Mucosa of rectum (tissue), 2 donors: ENCODE data around the gene STK36.

Experiments used
- H3K27ac ChIP-seq, 2 donors: one replicate each; pipeline ENCODE4 v1.7.0; 2013; ENCODE audit warnings: inconsistent platforms in 2 of 2, low read depth in 2 of 2, low read length in 2 of 2
- H3K27me3 ChIP-seq, 2 donors: one replicate each; pipeline ENCODE4 v1.7.0; 2013; ENCODE audit warnings: low read length in 2 of 2; ENCODE audit not compliant: control insufficient read depth in 2 of 2, insufficient read depth in 2 of 2
- H3K36me3 ChIP-seq, 2 donors: one replicate each; pipeline ENCODE4 v1.7.0; 2013; ENCODE audit warnings: low read length in 2 of 2; ENCODE audit not compliant: control insufficient read depth in 2 of 2, insufficient read depth in 2 of 2
- H3K4me1 ChIP-seq, 2 donors: one replicate each; pipeline ENCODE4 v1.7.0; 2013; ENCODE audit warnings: low read length in 2 of 2, mild to moderate bottlenecking in 1 of 2; ENCODE audit not compliant: control insufficient read depth in 2 of 2, insufficient read depth in 2 of 2
- H3K4me3 ChIP-seq, 2 donors: one replicate each; pipeline ENCODE4 v1.7.0; 2013; ENCODE audit warnings: low read length in 2 of 2
- H3K9ac ChIP-seq, 2 donors: one replicate each; pipeline ENCODE4 v1.7.0; 2013; ENCODE audit warnings: low read length in 2 of 2, low read depth in 1 of 2, mild to moderate bottlenecking in 1 of 2
- H3K9me3 ChIP-seq, 2 donors: one replicate each; pipeline ENCODE4 v1.7.0; 2013; ENCODE audit warnings: low read length in 2 of 2; ENCODE audit not compliant: control insufficient read depth in 2 of 2
- donor health status: healthy.
- donor health status: Normal muscosa, but diverticular disease.

Gene STK36

GRCh38 chr2:218671654-218672566 is at the start of gene STK36, which contains the start of gene RNF25:
Gene STK36 (plus strand): TSS chr2:218672086. CDS start chr2:218672830, 744 bp downstream.
Gene RNF25 (minus strand): TSS chr2:218672002. CDS start chr2:218671970, 32 bp downstream.
- Histone ChIP-seq H3K27ac (peak within 1 kb of the TSS; percentile 52 to 66), H3K36me3 (peaks cover 9 to 18% of the 10 kb centered on the region in 2 donors), H3K27me3 (no peaks in the 10 kb centered on the region), H3K9ac (peak within 1 kb of the TSS; percentile 77 to 80), H3K4me3 (peak within 1 kb of the TSS; percentile 77 to 94), H3K9me3 (no peaks in the 10 kb centered on the region), H3K4me1 (peaks cover 13% of the 10 kb centered on the region in 2 donors)

GRCh38 chr2:218622606-218623365 is 49.1 kb upstream of the STK36 start:
- Histone ChIP-seq H3K4me3 (no peak overlapping the region), H3K27me3 (no peaks in the 10 kb centered on the region), H3K36me3 (no peaks in the 10 kb centered on the region), H3K9me3 (no peaks in the 10 kb centered on the region), H3K27ac (no peak overlapping the region), H3K9ac (no peak overlapping the region), H3K4me1 (no peaks in the 10 kb centered on the region)

GRCh38 chr2:218623366-218623705 is 48.5 kb upstream of the STK36 start:
- Histone ChIP-seq H3K27me3 (no peaks in the 10 kb centered on the region), H3K4me3 (no peak overlapping the region), H3K9ac (no peak overlapping the region), H3K4me1 (no peaks in the 10 kb centered on the region), H3K9me3 (no peaks in the 10 kb centered on the region), H3K36me3 (no peaks in the 10 kb centered on the region), H3K27ac (no peak overlapping the region)

GRCh38 chr2:218626369-218626768 is 45.5 kb upstream of the STK36 start:
- Histone ChIP-seq H3K4me1 (no peaks in the 10 kb centered on the region), H3K27ac (no peak overlapping the region), H3K9me3 (no peaks in the 10 kb centered on the region), H3K4me3 (no peak overlapping the region), H3K27me3 (no peaks in the 10 kb centered on the region), H3K9ac (no peak overlapping the region), H3K36me3 (no peaks in the 10 kb centered on the region)

- H3K27me3 ChIP-seq = no peaks in the 10 kb centered on the region
- no peaks in the 10 kb centered on the region for H3K9me3 ChIP-seq
- no peak overlapping the region for H3K4me3 ChIP-seq
- H3K9ac ChIP-seq = no peak overlapping the region
- H3K27ac ChIP-seq = no peak overlapping the region
- no peaks in the 10 kb centered on the region for H3K4me1 ChIP-seq
- no peaks in the 10 kb centered on the region for H3K36me3 ChIP-seq
Measured at GRCh38 chr2:218627939-218628338, 43.9 kb upstream of the STK36 start.

GRCh38 chr2:218631837-218632236 is 40.0 kb upstream of the STK36 start:
- Histone ChIP-seq H3K9ac (no peak overlapping the region), H3K4me3 (no peak overlapping the region), H3K27me3 (no peaks in the 10 kb centered on the region), H3K4me1 (no peaks in the 10 kb centered on the region), H3K9me3 (no peaks in the 10 kb centered on the region), H3K36me3 (peaks cover 25 to 26% of the 10 kb centered on the region in 2 donors), H3K27ac (no peak overlapping the region)

- Histone ChIP-seq H3K27me3 (no peaks in the 10 kb centered on the region), H3K27ac (no peak overlapping the region), H3K9ac (no peak overlapping the region), H3K4me3 (no peak overlapping the region), H3K36me3 (peaks cover 57 to 58% of the 10 kb centered on the region in 2 donors), H3K4me1 (no peaks in the 10 kb centered on the region), H3K9me3 (no peaks in the 10 kb centered on the region)
Measured at GRCh38 chr2:218635719-218636118, 36.2 kb upstream of the STK36 start.

- H3K27me3 ChIP-seq = no peaks in the 10 kb centered on the region
- H3K27ac ChIP-seq = no peak overlapping the region
- no peak overlapping the region for H3K9ac ChIP-seq
- H3K36me3 ChIP-seq = peaks cover 70 to 72% of the 10 kb centered on the region in 2 donors
- no peak overlapping the region for H3K4me3 ChIP-seq
- no peaks in the 10 kb centered on the region for H3K9me3 ChIP-seq
- H3K4me1 ChIP-seq = no peaks in the 10 kb centered on the region
Measured at GRCh38 chr2:218638372-218638771, 33.5 kb upstream of the STK36 start.

- Histone ChIP-seq H3K36me3 (peaks cover 70 to 74% of the 10 kb centered on the region in 2 donors), H3K4me1 (no peaks in the 10 kb centered on the region), H3K4me3 (no peak overlapping the region), H3K27me3 (no peaks in the 10 kb centered on the region), H3K9ac (no peak overlapping the region), H3K27ac (no peak overlapping the region), H3K9me3 (no peaks in the 10 kb centered on the region)
Measured at GRCh38 chr2:218642121-218642656, 29.7 kb upstream of the STK36 start.

GRCh38 chr2:218642786-218643185 is 29.1 kb upstream of the STK36 start:
- Histone ChIP-seq H3K27ac (no peak overlapping the region), H3K27me3 (no peaks in the 10 kb centered on the region), H3K36me3 (peaks cover 71 to 73% of the 10 kb centered on the region in 2 donors), H3K9ac (no peak overlapping the region), H3K4me3 (no peak overlapping the region), H3K4me1 (no peaks in the 10 kb centered on the region), H3K9me3 (no peaks in the 10 kb centered on the region)
